ENCODE data around the gene GTPBP8. TPM values are rescaled to one million over a fixed set of nuclear protein-coding genes. Genes with fewer than 3 reads are reported as not detected.

GTPBP8 gene
- total RNA-seq, 1 experiment from 2014 or later: 10.7 TPM

GRCh38 chr3:112967425-112967824 is 23.4 kb upstream of the GTPBP8 start:
- ChIA-PET POLR2A (no interaction called here), CTCF (interaction anchor here (0.8 to 2.6 kb wide), 4 partner anchors 11 to 385 kb away, joined by 3 to 10 read pairs (median 4); no protein-coding TSS in a partner anchor)
- no peak for DNase-seq (ENCODE audit: unreplicated experiment)
- H3K4me1 Mint-ChIP-seq (ENCODE audit: insufficient read depth, unreplicated experiment): no peaks in the 10 kb centered on the region
- H3K27ac Mint-ChIP-seq (ENCODE audit: low read depth, unreplicated experiment): no peak overlapping the region
- BruUV-seq (replicated peaks): no TSS peak
- H3K9me3 Mint-ChIP-seq (ENCODE audit: unreplicated experiment): peaks cover 13% of the 10 kb centered on the region
- peaks cover 4% of the 10 kb centered on the region for H3K36me3 Mint-ChIP-seq (ENCODE audit: insufficient read depth, unreplicated experiment)
- no peak overlapping the region for H3K4me3 Mint-ChIP-seq (ENCODE audit: unreplicated experiment)
- intact Hi-C loops (cut with micrococcal nuclease): no loop called here
- no peak for TF ChIP-seq CTCF (IDR thresholded peaks at IDR 0.05; ENCODE audit: unreplicated experiment)
- peaks cover 54% of the 10 kb centered on the region for H3K27me3 Mint-ChIP-seq (ENCODE audit: insufficient read depth, unreplicated experiment)

GRCh38 chr3:112967828-112968227 is 23.0 kb upstream of the GTPBP8 start:
- H3K4me3 Mint-ChIP-seq (ENCODE audit: unreplicated experiment): no peak overlapping the region
- ChIA-PET CTCF (interaction anchor here (0.6 to 1.6 kb wide), 5 partner anchors 11 to 385 kb away, joined by 3 to 5 read pairs (median 3); no protein-coding TSS in a partner anchor), POLR2A (no interaction called here)
- no peak for TF ChIP-seq CTCF (IDR thresholded peaks at IDR 0.05; ENCODE audit: unreplicated experiment)
- intact Hi-C loops (cut with micrococcal nuclease): no loop called here
- DNase-seq (ENCODE audit: unreplicated experiment): no peak
- H3K36me3 Mint-ChIP-seq (ENCODE audit: insufficient read depth, unreplicated experiment): peaks cover 4% of the 10 kb centered on the region
- H3K9me3 Mint-ChIP-seq (ENCODE audit: unreplicated experiment): peaks cover 12% of the 10 kb centered on the region
- H3K27ac Mint-ChIP-seq (ENCODE audit: low read depth, unreplicated experiment): no peak overlapping the region
- BruUV-seq (replicated peaks): no TSS peak
- no peaks in the 10 kb centered on the region for H3K4me1 Mint-ChIP-seq (ENCODE audit: insufficient read depth, unreplicated experiment)
- peaks cover 58% of the 10 kb centered on the region for H3K27me3 Mint-ChIP-seq (ENCODE audit: insufficient read depth, unreplicated experiment)

GRCh38 chr3:112972158-112972557 is 18.6 kb upstream of the GTPBP8 start:
- POLR2A ChIA-PET: interaction anchor here (0.7 to 1.6 kb wide), 3 partner anchors 14 to 144 kb away, joined by 3 read pairs; no protein-coding TSS in a partner anchor
- no TSS peak for BruUV-seq (replicated peaks)

More at GRCh38 chr3:112972158-112972557, 18.6 kb upstream of the GTPBP8 start:
- H3K27me3 Mint-ChIP-seq (ENCODE audit: insufficient read depth, unreplicated experiment): peaks cover 56% of the 10 kb centered on the region
- no peak overlapping the region for H3K27ac Mint-ChIP-seq (ENCODE audit: low read depth, unreplicated experiment)
- TF ChIP-seq CTCF (IDR thresholded peaks at IDR 0.05; ENCODE audit: unreplicated experiment): no peak
- H3K36me3 Mint-ChIP-seq (ENCODE audit: insufficient read depth, unreplicated experiment): peaks cover 4% of the 10 kb centered on the region
- no peak overlapping the region for H3K4me3 Mint-ChIP-seq (ENCODE audit: unreplicated experiment)
- H3K4me1 Mint-ChIP-seq (ENCODE audit: insufficient read depth, unreplicated experiment): no peaks in the 10 kb centered on the region
- no peaks in the 10 kb centered on the region for H3K9me3 Mint-ChIP-seq (ENCODE audit: unreplicated experiment)
- no peak for DNase-seq (ENCODE audit: unreplicated experiment)
- intact Hi-C loops (cut with micrococcal nuclease): loop anchor here (10.0 kb wide), 1 partner anchor 157 kb away; no protein-coding TSS in a partner anchor
- CTCF ChIA-PET: interaction anchor here (0.6 to 2.3 kb wide), 6 partner anchors 29 to 391 kb away, joined by 3 to 16 read pairs (median 6); no protein-coding TSS in a partner anchor

All from MCF 10A (cell line).